GM19452 (cell line): Measurements from ENCODE around the gene NRCAM.

Source experiments
- ATAC-seq: cut with Tn5 transposase; IDR thresholded peaks from one replicate; pipeline ENCODE4 v1.9.1; 2021; ENCODE audit not compliant: unreplicated experiment

NRCAM gene

GRCh38 chr7:108167460-108167859 is 288.8 kb downstream of the NRCAM start:
- no peak for ATAC-seq

DNA sequence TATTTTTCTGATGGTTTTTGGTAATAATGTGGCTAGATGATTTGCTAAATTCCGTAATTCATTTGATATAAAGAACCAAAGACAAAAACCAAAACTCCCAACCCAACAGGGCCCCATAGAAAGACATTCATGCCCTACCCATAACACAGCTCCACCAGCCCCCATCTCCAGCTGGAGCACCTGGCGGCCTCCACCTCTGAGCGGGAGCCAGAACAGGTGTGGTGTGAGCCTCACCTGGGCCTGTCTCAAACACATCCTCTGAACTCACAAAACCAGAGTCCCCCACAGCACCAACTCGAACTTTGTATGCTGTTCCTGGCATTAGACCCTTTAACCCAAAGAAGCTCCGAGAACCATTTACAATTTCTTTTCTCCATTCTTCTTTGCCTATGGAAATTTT is 289.5 kb downstream of the NRCAM start:
- ATAC-seq, result no peak

DNA sequence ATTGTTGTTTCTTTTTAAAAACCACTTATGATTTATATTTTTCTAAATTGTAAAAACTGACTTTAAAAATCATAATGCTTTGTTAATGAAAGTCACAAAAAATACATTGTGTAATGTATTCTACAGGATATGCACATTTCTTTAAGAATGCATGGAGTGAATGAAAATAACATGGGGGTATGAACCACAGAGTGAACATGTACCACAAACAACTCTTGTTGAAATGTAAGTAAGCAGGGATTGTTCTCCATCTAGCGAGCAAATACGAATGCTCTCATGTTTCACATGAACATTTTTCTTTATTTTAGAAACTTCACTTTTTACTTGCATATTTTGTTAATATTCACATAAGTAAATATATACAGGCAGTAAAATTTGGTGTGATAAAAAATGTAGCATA is 290.5 kb downstream of the NRCAM start:
- no peak for ATAC-seq

GRCh38 chr7:108164946-108165345 is 291.3 kb downstream of the NRCAM start:
- no peak for ATAC-seq

DNA sequence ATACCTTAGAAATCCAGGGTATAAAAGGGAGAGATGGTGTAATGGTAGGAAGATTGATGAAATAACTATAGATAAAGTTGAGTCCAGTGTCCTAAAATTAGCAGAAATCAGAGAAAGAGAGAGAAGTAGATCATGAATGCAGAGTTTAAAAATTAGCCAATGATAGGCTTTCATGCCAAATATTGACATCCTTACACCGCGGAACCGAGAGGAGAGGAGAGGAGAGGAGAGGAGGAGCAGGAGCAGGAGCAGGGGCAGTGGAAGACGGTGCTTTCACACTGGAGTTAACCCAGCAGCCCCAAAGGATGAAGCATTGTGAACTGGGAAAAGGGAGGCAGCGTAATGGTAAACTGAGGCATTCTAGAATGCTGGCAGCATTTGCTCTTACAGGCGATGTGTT is 291.9 kb downstream of the NRCAM start:
- ATAC-seq, result no peak

DNA sequence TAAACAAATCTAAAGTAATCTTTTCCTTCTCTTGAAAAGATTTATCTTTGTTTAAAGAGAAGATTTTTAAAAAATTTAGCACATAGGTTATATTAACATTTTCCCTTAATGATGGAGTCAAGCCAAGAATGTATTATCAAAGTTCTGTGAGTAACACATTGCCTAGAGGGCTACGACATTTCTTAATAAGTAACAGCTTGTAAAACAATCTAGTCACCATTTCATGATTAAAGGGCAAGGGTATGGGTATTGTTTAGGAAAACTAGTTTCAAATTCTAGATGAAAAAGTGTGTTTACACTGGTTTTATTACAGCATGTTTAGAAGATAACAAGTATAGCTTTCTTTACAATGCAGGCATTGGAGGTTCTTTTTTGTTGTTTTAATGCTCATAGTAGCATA is 297.5 kb downstream of the NRCAM start:
- no peak for ATAC-seq

- no peak for ATAC-seq
Observed at GRCh38 chr7:108157606-108158335, 298.5 kb downstream of the NRCAM start.

DNA sequence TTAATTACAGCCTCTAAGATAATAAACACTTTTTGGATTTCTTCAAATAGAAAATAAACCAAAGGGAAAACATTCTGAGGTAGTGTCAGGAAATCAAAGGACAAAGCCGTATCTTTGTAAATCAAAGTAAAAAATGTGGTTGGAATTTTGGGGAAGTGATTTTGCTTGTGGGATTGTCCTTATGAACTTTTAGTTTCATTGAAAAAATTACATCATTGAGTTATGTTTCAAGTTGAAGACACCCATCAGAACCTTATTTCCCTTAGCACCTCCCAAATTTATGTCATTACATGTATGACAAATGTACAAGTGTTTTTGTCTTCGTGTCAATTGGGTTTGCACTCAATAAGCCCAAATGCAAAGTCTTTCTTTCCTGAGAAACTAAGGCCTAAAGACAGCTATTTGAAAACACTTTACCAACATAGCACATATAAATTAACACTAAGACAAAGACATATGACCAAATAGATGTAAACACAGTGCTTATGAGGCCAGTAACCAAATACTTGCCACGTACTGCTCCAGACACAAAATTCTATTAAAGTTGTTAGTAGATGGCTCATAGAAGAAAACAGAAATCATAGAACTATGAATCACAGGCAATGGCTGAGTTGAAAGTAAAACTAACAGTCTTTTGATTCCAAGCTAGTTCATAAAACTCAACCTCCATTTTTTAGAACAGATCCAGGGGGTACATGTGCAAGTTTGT is 299.2 kb downstream of the NRCAM start:
- ATAC-seq, result no peak

DNA sequence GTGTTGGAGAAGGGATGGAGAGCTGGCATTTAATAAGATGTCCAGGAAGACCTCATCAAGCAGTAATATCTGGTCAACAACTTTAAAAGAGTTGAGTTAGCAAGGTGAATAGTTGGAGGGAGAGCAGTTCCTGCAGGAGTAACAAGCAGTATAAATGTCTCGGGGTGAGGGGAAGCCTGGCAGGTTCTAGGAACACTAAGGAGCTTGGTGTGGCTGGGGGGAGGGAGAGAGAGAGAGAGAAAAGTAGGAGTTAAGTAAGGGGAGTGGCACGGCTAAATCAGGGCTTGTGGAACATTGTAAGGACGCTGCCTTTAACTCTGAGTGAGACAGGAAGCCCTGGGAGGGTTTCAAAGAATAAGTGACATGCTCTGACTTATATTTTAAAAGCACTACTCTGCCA is 304.0 kb downstream of the NRCAM start:
- ATAC-seq, result no peak

DNA sequence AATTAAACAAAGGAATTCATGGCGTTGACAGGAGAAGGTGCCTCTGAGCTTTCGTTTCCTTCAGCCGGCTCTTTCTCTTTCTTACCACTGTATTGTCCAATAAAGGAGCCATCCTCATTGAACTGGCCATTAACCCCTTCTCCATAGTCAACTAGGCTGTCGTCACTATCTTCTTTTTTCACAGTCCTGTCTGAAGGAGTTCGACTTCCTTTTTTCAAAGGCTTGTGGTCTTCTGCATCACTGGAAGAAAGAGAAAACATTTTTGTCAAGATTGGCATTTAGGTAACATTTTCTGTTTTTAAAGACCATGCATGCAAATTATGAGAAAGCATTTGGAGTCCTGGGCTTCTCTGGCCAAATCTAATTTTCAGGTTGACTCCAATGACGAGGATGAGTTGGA is 306.3 kb downstream of the NRCAM start:
- ATAC-seq, result no peak

GRCh38 chr7:108149119-108149518 is 307.1 kb downstream of the NRCAM start:
- no peak for ATAC-seq

DNA sequence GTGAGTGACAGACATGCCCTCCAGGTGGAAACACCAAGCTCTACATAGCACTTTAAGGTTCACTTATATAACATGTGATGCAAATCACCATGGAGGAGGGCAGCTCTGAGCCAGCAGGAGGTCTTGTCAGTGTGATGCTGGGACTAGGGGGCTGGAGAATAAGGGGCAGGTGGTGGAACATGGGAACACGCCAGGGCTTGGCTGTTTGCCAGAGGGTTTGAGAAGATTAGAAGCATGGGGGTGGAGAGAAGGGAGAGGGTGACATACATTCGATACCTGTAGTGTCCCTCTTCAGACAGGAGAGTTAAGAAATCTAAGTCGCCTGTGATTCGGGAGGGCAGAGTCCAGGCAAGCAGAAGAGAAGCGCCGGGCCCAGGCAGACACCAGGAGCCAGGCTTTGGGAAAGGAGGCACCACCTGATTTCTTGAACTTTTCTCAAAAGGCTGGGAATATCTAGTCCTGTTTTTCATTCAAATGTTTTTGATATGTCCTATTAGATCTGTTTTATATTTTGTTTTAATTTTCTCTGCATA is 309.1 kb downstream of the NRCAM start:
- no peak for ATAC-seq

- ATAC-seq, result no peak
Observed at GRCh38 chr7:108146070-108146842, 310.0 kb downstream of the NRCAM start.

GRCh38 chr7:108145401-108145800 is 310.8 kb downstream of the NRCAM start:
- no peak for ATAC-seq

DNA sequence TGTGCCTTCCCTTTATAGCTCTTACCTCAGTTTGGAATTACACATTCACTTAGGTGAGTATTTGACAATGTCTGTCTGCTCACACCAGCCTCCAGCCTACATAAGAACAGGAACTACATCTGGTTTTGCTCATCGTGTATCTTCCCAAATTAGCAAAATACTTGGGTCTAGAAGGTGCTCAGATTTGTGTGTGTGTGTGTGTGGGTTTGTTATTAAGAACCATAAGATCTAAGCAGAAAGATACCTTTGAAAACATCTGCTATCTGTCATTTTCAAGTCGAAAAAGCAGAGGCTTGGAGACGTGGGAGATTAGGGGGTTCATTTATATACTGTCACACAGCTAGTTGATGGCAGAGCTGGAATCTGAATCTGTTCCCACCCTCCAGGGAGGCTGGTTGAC is 311.3 kb downstream of the NRCAM start:
- ATAC-seq, result no peak

DNA sequence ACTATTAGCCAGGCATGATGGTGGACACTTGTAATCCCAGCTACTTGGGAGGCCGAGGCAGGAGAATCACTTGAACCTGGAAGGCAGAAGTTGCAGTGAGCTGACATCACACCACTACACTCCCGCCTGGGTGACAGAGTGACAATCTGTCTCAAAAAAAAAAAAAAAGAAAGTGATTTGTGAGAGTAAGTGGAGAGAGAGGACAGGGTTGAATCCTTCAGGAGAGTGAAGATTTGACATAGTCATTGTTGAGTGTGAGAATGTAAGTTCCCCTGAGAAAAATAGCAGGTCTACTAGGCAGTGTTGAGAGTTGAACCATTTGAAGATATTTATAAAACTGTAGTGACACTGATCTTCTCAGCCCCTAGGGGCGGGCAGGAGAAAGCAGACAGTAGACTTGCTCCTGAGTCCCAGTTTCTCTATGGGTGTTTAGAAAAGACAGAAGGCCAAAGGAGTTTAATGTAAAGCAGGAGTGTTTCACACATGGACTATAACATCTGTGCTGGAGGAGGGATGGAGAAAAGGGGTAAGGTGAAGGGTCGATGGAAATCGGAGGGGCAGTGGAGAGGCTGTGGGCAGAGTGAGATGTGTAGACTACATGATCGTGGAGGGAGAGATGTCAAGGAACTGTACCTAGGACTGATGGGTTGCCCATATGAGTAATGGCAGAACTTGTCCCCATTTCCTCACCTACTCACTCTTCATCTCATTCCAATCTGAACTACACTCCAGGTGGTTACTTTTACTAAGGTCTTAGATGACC is 312.4 kb downstream of the NRCAM start:
- ATAC-seq, result no peak

- ATAC-seq, result no peak
Observed at GRCh38 chr7:108142675-108143259, 313.5 kb downstream of the NRCAM start.

DNA sequence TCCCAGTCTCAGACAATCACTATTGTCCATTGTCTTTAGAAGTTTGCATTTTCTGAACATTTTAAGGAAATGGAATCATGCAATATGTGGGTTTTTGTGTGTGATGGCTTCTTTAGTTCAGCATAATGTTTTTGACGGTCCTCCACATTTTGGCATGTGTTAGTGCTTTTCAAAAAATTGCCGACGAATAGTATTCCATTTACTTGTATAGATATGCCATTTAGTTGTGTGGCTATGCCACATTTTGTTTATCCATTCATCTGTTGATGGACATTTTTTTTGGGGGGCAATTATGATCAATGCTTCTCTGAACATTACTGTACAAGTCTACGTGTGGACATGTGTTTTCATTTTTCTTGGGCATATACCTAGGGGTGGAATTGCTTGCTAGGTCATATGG is 314.1 kb downstream of the NRCAM start:
- ATAC-seq, result no peak

DNA sequence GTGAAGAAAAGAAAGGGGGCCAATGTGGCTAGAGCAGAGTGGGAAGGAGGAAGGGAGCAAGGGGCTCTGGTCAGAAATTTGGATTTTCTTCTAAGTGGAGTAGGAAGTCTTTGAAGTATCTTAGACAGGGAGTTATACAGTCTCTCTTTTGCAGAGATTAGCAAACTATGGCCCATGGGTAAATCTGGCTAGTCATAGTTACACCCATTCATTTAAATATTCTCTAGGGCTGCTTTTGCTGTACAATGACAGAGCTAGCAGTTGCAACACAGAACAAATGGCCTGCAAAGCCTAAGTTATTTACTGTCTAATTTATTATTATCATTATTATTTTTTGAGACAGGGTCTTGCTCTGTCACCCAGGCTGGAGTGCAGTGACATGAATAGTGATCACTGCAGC is 315.6 kb downstream of the NRCAM start:
- ATAC-seq, result no peak

DNA sequence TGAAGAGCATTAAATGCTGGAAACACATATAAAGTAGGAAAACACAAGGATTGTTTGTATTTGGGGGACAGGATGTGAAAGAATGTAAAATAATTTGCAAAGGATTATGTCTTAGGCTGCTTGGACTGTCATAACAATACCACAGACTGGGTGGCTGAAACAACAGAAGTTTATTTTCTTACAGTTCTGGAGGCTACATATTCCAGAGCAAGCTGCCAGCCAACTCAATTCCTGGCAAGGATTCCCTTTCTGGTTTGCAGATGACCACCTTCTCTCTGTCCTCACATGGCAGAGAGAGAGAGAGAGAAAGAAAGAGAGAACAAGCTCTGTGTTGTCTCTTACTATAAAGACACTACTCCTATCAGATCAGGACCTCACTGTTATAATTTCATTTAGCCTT is 317.3 kb downstream of the NRCAM start:
- ATAC-seq, result no peak

GRCh38 chr7:108137993-108138392 is 318.2 kb downstream of the NRCAM start:
- no peak for ATAC-seq
